Measurements from ENCODE around the gene DOCK4. TPM values are rescaled to one million over a fixed set of nuclear protein-coding genes. Genes with fewer than 3 reads are reported as not detected.
"Not testable (repeated sequence)": the region's sequence is repeated elsewhere in the genome, so short reads cannot be mapped to it uniquely, and the experiment has no call there.

DOCK4 gene
- total RNA-seq, 1 experiment from 2014 or later, result 38.0 TPM

DNA sequence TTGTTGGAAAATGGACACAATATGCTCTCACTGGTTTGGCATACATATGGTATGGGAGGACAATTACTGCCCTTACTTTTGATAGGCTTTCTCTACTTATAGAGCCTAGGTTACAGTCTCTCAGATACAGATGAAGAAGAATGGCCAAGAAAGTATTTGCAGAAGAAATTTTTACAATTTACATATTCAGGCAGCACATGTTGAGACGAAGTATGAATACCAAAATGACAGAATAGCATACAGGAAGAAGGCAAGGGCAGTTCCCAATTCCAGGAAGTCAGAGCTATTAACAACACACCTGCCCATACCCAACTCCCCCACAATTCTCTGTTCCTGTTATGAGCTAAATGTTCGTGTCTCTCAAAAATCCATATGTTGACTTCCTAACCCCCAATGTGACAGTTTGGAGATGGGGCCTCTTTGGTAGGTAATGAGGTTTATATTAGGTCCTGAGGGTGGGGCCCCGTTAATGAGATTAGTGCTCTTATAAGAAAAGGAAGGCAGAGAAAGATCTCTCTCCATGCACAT lies 67.8 kb downstream of the DOCK4 start:
- DNase-seq (ENCODE audit: extremely low read depth, low read depth), result no peak

DNA sequence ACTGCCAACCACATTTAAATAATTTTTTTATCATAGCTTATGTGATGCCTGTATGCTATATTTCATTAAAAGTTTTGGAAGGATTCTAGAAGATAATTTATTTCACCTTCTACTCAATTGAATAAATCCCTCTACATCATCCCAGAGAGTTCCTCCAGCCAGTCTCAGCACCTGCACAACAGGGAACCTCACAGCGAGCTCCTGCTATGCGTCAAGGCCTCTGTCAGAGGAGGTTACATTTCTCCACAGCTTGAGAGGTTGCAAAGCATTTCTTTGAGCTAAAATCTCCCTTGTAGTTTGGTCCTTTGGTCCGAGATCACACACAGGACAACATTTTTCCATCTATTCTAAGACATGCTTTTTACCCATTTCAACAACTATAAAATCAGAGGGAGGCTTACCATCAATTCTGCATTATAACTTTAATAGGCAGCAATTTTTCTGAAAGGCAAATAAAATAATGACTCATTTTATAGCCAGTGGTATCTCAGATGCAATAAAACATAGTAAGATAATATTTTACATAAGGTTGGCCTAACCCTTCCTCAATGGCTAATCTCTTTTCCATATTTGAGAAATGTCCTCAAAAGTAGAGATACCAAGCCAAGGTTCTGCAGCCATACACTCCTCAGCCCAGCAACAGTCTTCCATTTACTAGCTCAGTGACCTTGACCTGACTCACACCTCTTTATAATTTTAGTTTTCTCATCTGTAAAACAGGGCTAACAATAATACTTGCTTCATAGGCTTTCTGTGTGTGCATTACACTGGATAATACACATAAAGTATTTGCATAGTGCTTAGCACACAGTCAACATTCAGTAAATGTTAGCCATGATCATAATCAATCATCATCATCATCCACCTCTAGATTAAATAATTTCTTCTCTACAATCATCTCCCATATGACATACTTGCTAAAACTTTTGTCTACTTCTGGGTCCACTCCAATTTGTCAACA lies 68.8 kb downstream of the DOCK4 start:
- no peak for DNase-seq (ENCODE audit: extremely low read depth, low read depth)

DNA sequence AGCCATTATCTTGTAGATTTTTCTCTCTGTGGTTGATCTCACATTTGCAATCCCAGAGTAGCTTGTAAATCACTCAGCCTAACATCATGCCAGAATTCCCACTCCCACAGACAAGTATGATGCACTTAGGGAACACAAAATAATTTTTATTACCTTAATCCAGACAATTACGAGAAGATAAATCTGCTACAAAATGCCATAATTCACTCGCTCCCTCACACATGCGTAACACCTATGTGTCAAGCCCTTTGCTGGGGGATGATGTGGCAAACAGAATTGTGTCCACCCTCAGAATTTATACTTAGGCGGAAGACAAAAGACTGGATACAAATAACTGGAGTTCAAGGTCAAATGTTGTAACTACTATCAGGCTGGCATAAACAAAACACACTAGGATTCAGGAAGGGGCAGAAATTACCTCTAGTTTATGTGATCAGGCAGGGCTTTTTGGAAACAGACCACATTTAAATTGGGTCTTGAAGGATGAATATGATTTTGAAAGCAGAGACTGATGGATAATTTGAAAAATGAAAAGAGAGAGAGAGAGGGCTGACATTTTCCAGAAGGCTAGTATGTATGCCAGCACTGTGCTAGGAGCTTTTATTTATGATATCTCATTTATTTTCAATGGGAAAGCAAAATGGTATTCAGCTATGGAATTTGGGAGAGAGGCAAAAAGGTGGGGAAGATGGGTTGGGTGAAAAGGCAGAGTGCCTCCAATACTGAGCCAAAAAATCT lies 69.8 kb downstream of the DOCK4 start:
- DNase-seq (ENCODE audit: extremely low read depth, low read depth), result no peak

DNA sequence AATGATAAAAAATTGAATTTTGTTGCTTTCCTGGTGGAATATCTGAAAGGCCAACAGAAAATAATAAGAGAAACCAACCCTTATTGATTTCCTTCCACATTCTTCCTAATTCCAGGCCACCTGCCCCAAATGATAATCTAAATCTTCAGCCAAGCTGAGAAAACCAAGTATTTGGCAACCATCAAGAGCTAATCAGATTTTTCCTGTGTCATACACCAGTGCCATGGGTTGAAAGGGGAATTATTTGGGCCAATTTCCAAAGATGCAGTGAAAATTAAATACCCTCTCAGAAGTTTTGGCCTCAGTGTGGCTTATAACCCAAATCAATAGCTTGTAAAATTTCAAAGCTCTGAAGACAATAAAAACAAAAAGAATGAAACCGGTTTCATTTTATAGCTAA lies 70.4 kb downstream of the DOCK4 start:
- no peak for DNase-seq (ENCODE audit: extremely low read depth, low read depth)

GRCh38 chr7:112134039-112134438 lies 72.2 kb downstream of the DOCK4 start:
- no peak for DNase-seq (ENCODE audit: extremely low read depth, low read depth)

GRCh38 chr7:112133328-112133727 lies 72.9 kb downstream of the DOCK4 start:
- DNase-seq (ENCODE audit: extremely low read depth, low read depth), result no peak

GRCh38 chr7:112132051-112132694 lies 74.0 kb downstream of the DOCK4 start:
- no peak for DNase-seq (ENCODE audit: extremely low read depth, low read depth)

DNA sequence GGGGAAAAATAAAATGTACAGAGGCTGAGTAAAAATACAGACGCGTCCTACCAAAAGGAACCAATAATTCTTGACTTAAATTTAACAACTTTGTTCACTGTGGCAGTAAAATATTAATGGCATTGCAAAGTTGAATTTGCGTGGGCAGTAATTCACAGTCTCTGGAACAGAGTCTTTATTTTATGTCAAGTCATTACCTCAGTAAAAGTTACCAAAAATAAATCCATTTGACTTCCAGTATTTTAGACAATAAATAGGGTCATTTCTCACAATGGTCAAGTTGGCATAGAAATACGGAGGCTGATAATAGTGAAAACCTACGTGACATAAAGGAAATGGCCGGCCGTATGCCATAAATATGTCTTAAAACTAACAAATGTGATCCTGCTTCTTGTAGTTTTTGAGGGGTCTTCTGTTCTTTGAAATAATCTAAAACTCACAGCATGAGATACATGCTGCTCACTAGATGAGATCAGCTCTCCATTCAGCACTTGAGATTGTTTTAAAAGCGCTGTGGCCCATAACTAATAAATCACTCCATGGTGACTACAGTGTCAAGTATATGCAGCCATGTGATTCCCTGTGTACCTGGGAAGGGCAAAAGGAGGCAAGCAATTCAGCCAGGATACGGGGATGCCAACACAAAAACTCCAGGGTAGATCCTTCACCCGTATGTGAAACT lies 75.3 kb downstream of the DOCK4 start:
- no peak for DNase-seq (ENCODE audit: extremely low read depth, low read depth)

DNA sequence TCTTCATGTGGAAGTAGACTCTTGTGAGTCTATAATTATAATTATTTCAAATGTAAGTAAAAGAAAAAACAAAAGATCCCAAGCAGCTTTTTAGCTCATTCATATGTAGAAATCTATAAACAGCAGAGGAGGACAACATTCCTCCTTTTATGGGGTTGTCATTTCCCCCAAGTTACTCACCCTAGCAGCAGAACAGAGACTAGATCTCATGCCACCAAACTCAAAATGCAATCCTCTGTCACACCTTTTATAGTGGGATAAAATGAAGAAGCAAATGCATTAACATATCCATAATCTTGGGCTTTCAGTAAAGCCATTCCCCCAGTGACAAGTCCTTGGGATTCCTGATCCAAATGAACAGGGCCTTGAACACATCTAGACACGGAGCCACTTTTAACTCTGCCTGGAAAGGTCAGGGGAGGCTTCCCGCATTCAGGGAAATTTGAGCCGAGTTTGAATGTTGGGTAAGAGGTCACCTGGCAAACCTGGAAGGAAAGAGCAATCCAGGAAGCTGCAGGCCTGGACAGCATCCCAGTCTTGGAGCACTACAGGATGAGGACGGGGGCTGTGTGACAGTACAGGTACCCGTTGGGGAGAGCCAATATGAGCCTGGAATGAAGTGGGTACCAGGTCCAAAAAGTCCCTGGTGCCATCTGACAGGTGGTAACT lies 76.4 kb downstream of the DOCK4 start:
- DNase-seq (ENCODE audit: extremely low read depth, low read depth), result no peak

DNA sequence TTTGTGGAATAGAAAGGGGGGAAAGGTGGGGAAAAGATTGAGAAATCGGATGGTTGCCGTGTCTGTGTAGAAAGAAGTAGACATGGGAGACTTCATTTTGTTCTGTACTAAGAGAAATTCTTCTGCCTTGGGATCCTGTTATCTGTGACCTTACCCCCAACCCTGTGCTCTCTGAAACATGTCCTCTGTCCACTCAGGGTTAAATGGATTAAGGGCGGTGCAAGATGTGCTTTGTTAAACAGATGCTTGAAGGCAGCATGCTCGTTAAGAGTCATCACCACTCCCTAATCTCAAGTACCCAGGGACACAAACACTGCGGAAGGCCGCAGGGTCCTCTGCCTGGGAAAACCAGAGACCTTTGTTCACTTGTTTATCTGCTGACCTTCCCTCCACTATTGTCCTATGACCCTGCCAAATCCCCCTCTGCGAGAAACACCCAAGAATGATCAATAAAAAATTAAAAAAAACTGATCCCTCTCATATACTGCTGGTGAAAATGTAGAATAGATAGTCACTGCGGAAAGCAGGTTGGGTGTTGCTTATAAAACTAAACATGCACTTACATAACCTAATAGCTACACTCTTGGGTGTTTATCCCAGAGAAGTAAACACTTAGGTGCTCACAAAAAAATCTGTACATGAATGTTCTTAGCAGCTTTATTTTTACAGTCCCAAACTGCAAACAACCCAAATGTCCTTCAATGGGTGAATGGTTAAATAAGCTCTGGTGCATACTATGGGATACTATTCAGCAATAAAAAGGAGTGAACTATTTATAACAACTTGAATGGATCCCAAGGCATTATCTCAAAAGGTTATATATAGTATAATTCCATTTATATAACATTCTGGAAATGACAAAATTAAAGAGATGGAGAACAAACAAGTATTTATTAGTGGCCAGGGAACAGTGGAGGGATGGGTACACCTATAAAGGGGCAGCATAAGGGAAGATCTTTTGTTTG lies 77.5 kb downstream of the DOCK4 start:
- not testable (repeated sequence) for DNase-seq (ENCODE audit: extremely low read depth, low read depth)

DNA sequence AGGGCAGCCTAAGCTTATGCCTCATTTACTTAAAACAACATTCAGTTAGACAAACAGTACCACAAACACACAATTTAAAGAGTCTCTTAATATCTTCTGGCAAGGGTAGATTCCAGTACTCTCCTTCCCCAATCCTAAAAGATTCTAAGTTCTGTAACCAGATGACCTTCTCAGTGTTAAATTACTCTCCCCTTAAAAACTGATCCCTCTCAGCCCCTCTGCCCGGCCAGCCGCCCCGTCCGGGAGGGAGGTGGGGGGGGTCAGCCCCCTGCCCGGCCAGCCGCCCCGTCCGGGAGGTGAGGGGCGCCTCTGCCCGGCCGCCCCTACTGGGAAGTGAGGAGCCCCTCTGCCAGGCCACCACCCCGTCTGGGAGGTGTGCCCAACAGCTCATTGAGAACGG lies 78.2 kb downstream of the DOCK4 start:
- DNase-seq (ENCODE audit: extremely low read depth, low read depth), result not testable (repeated sequence)

- DNase-seq (ENCODE audit: extremely low read depth, low read depth), result no peak
Measured at GRCh38 chr7:112125250-112125649, 80.9 kb downstream of the DOCK4 start.

DNA sequence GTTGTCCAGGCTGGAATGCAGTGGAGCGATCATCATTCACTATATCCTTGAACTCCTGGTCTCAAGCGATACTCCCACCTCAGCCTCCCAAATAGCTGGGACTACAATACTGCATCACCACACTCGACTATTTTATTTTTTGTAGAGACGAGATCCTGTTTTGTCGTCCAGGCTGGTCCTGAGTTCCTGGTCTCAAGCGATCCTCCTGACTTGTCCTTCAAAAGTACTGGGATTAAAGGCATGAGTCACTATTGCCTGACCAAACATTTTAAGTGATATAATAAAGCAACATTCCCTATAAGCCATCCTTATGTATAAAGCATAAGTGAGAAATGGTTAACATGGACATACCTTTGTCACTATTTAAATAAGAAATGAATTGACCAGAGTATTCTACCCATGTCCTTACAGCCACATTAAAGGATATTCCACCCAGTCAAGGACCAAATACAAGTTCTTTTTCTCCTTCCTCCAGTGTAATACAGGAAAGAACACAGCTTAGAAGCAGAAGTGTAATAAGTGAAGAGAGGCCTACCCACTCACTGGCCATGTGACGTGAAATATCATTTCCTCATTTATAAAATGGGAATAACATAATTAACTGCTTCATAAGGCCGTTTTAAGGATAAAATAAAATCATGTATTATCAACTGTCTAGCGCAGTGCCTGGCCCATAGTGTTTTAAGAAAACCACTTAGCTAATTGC lies 82.0 kb downstream of the DOCK4 start:
- no peak for DNase-seq (ENCODE audit: extremely low read depth, low read depth)

DNA sequence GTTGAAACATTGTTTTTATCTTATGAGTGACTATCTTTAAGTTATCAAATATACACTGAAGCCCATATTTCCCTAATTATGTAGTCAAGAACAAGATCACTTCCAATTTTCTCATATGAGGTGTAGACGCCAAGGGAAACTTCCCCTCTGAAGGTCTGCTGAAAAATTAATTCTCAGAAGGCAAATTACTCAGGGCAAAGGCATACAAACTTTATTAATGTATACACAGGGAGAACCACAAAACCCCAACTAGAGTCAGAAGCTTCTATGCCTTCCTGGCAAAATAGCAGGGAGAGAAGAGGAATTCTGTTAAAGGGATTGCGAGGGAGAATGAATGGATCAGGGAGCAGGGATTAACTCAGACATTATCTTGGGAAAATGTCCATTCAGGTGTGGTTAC lies 83.4 kb downstream of the DOCK4 start:
- DNase-seq (ENCODE audit: extremely low read depth, low read depth), result no peak

DNA sequence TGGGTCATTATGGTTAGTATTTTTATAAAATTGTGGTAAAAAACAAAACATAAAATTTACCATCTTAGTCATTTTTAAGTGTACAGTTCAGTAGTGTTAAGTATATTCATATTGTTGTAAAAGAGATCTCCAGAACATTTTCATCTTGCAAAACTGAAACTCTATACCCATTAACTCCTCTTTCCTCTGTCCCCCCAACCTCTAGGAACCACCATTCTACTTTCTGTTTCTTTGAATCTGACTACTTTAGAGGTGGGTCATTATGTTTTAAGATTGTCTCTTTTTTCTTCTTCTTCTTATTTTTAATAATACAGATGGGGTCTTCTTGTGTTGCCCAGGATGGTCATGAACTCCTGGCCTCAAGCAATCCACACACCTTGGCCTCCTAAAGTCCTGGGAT lies 84.1 kb downstream of the DOCK4 start:
- DNase-seq (ENCODE audit: extremely low read depth, low read depth), result no peak

- DNase-seq (ENCODE audit: extremely low read depth, low read depth), result no peak
Measured at GRCh38 chr7:112121318-112121717, 84.9 kb downstream of the DOCK4 start.

- DNase-seq (ENCODE audit: extremely low read depth, low read depth), result no peak
Measured at GRCh38 chr7:112120696-112121217, 85.4 kb downstream of the DOCK4 start.

Data from NCI-H460 (cell line).